HG02763 (cell line): ENCODE data around the gene NEB.
"Not testable (repeated sequence)": the region's sequence is repeated elsewhere in the genome, so short reads cannot be mapped to it uniquely, and the experiment has no call there.

Experiments
- ATAC-seq: cut with Tn5 transposase; IDR thresholded peaks from one replicate; pipeline ENCODE4 v1.9.1; 2021; ENCODE audit warnings: mild to moderate bottlenecking, moderate library complexity; ENCODE audit not compliant: unreplicated experiment

Gene NEB

DNA sequence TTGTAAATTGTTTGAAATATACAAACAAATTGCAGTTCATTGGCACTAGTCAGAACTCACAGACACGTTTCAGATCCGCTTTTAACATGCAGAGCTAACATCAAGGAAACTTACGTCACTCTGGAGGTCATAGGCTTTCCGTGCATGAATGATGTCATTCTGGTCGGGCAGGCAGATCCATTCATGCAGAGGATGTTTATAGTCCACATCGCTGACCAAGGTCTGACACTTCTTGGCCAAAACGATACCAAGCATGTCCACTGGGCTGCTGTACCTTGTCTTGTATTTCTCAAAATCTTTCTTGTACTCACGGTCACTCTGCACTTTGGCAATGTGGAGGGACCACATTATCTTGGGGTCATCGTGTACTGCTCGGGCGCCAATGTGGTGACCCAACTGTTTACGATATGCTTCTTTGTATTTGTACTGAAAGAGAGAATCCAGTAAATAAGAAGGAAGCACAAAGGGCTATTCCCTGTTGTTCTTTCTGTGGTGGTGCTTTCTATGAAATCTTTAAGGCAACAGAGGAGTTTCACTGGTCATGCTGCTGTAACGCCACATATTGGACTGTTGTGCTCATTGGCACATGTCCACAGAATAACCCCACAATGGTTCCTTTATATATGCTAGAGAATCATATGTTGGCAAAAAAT is 114.8 kb downstream of the NEB start:
- ATAC-seq: no peak

DNA sequence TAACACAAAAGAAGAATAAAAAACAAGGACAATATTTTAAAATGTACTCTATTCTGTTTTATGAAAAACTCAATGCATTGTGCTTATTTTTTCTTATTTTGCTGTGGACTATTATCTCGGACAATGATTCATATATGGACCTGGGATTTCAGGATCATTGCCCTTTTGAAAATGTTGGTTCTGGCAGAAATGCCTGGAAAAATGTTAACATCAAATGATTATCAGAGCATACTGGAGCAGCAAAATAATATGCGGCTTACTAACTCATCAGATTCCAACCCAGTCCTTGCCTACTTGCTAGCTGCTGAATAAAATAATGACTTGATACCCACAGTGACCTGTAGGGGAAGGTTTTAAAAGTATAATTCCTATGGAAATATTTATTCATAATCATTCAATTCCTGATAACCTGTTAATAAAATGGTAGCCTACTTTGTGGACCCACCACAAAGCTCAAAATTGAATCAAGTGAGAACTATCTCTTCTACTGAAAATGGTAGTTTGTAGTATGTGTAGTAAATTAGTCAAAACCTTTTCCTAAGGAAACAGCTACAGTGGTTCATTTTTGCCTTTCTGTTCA is 117.4 kb downstream of the NEB start:
- ATAC-seq: no peak

DNA sequence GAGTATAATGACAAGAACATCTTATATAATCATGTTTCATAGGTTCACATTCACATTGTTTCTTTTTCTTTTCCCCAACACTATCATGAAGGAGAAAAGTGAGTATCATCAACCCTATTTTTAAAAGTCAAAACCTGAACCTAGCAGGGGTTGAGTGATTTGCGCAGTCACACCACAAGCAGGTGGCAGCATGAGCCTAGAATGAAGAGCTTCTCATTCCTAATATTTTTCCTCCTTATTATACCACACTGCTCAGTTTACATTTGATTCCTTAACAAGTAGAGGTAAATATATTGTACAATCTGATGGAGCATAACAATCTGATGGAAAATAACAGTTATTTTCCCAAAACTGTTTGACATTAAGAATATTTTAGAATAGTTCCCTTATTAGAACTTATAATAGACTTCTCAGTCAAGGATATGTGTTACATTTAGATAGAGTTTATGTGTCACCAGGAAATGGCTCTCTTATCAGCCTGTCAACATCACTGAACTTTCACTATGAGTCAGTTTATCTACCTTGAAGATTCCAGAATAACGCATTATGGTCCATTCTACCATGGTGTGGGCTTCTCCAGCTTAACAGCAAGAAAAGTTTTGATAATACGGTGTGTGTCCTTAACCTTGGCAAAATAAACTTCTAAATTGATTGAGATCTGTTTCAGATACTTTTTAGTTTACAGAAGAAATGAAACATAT is 119.5 kb downstream of the NEB start:
- ATAC-seq: no peak

DNA sequence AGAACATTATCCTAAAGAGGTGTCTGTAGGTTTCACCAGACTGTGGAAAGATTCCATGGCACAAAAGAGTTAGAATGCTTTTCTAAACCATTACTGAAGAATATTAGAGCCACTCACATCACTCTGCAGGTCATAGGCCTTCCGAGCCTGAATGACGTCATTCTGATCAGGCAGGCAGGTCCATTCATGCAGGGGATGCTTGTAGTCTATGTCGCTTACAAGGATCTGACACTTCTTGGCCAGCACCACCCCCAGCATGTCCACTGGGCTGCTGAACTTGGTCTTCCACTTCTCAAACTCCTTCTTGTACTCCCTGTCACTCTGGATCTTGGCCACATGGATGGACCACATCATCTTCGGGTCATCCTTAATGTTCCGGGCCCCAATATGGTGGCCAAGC is 120.1 kb downstream of the NEB start:
- ATAC-seq: no peak

DNA sequence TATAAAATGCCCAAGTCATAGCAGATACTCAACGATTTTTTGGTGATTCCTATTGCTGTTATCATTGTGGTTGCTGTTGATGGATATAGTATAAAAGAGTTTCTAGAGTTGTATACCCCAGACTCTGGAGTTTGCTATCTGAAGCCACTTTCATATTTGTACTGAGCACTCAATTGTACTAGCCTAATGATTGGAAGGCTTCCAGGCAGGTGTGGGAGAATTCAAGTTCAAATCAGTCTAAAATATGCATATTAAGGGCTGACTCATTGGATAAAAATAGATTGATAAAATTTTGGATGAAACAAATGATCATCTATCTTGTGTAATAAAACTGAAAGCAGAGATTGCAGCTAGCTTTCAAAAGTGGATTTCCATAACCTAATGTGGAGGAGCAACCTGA is 122.9 kb downstream of the NEB start:
- ATAC-seq: no peak

DNA sequence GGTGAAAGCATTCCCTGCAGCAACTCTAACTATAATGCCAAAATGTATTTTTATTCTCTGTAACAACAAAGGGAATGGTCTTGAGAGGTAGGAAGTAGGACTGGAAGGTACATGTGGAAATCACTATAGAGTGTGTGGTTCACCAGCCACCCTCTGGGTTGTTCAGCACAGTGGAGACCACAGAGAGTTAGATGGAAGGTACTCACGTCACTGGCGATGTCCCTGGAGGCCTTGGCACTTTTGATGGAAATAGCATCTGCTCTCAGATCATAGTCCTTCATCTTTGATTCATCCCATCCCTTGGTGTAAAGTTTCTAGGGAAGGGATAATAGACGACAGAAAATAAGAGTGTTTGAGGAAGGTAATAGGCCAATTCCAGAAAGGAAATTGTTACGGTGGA is 124.0 kb downstream of the NEB start:
- no peak for ATAC-seq

DNA sequence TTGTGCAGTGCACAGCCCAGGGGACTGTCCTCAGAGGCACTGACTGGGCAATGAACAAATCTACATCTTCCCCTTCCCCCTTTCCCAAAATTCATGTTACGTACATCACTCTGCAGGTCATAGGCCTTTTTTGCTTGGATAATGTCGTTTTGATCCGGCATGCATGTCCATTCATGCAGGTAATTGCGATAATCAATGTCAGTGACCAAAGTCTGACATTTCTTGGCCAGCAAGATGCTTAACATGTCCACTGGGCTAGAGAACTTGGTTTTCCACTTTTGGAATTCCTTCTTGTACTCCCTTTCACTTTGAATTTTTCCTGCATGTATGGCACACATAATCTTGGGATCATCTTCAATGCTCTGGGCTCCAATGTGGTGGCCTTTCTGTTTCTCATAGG is 124.6 kb downstream of the NEB start:
- no peak for ATAC-seq

DNA sequence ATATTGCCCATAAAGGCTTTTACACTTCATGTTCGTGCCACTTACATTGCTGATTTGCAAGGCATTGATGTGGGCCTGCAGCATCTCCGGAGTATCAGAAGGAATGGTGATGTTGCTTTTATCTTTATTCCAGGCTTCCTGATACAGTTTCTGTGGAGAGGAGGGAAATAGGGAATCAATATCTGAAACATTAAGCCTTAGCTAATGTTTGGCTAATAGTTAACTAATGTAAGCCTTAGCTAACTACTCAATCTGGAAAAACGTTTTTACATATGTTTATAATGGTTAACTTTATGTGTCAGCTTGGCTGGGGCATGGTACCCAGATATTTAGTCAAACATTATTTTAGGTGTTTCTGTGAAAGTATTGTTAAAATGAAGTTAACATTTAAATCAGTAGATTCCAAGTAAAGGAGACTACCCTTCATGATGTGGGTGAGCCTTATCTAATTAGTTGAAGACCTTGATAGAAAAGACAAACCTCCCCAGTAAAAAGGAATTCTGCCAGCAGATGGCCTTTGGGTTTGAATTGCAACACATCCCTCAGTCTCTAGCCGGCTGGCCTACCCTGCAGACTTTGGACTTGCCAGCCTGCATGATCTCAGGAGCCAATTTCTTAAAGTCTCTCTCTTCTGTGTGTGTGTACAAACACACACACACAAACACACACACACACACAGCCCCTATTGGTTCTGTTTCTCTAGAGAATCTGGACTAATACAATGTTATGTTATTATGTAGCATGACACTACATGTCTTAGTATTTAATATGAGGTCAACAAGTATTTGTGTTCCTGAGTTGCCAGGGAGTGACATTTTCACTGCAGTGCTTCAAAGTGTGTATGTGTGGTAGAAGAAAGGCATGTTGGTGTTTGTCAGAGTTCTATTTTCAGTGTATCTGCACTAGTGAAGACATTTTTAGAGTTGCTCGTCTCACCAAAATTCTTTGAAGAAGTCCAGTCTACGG is 126.5 kb downstream of the NEB start:
- not testable (repeated sequence) for ATAC-seq

DNA sequence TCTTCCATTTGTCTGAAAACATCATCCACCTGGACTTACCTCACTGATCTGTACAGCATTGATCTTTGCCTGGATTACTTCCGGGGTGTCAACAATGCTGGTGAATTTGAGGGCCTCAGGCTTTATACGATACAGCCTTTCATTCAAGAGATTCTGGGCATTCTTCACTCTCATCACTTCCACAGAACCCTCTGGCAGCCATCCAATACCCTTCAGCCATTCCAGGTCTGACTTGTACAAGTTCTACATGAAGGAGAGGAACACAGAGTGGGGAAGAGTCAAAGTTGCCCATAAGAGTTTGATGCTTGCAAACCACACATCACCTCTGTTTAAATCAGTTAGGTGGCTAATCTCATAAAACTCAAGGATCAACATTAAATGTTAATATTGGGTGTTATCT is 130.7 kb downstream of the NEB start:
- not testable (repeated sequence) for ATAC-seq

DNA sequence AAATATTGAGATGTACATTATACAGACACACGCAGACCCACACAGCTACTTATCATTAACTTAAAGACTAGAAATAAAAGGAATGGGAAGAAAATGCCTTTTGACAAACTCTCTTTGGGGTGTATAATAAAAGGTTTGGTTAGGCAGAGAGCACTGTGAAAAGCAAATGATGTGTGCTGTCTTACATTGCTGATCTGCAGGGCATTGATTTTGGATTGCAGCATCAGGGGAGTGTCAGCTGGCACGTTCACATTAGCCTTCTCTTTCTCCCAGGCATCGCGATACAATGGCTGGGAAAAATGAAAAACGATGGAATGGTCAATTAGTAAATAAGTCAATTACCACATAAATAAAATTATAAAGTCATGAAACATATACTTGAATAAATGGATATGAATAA is 131.9 kb downstream of the NEB start:
- not testable (repeated sequence) for ATAC-seq

DNA sequence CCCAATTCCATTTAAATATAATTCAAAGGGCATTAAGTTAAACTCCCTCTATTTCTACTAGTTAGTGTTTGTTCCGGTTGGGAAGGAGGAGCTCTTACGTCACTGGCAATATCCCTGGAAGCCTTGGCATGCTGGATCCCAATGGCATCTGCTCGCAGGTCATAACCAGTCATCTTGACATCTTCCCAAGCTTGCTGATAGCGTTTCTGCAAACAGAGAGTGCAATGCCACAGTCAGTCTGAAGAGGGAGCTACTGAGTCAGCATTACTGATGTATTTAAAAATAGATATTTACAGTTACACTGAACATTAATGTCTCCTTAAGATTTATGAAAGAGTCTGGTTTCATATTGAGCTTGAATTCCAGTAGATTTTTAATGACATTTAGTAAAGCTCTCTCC is 132.5 kb downstream of the NEB start:
- not testable (repeated sequence) for ATAC-seq

DNA sequence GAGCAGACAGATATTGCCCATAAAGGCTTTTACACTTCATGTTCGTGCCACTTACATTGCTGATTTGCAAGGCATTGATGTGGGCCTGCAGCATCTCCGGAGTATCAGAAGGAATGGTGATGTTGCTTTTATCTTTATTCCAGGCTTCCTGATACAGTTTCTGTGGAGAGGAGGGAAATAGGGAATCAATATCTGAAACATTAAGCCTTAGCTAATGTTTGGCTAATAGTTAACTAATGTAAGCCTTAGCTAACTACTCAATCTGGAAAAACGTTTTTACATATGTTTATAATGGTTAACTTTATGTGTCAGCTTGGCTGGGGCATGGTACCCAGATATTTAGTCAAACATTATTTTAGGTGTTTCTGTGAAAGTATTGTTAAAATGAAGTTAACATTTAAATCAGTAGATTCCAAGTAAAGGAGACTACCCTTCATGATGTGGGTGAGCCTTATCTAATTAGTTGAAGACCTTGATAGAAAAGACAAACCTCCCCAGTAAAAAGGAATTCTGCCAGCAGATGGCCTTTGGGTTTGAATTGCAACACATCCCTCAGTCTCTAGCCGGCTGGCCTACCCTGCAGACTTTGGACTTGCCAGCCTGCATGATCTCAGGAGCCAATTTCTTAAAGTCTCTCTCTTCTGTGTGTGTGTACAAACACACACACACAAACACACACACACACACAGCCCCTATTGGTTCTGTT is 137.2 kb downstream of the NEB start:
- not testable (repeated sequence) for ATAC-seq

DNA sequence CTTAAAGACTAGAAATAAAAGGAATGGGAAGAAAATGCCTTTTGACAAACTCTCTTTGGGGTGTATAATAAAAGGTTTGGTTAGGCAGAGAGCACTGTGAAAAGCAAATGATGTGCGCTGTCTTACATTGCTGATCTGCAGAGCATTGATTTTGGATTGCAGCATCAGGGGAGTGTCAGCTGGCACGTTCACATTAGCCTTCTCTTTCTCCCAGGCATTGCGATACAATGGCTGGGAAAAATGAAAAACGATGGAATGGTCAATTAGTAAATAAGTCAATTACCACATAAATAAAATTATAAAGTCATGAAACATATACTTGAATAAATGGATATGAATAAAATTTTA is 142.4 kb downstream of the NEB start:
- ATAC-seq: not testable (repeated sequence)

DNA sequence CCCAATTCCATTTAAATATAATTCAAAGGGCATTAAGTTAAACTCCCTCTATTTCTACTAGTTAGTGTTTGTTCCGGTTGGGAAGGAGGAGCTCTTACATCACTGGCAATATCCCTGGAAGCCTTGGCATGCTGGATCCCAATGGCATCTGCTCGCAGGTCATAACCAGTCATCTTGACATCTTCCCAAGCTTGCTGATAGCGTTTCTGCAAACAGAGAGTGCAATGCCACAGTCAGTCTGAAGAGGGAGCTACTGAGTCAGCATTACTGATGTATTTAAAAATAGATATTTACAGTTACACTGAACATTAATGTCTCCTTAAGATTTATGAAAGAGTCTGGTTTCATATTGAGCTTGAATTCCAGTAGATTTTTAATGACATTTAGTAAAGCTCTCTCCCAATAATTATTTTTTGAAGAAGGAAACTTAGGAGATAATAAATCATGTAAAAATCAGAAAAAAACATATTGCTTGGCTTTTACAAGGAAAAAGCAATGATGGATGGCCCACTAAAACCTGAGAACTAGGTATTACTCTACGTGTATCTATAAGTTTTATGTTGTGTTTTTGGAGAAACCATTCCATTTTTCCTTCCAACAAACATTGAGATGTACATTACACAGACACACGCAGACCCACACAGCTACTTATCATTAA is 142.9 kb downstream of the NEB start:
- not testable (repeated sequence) for ATAC-seq

DNA sequence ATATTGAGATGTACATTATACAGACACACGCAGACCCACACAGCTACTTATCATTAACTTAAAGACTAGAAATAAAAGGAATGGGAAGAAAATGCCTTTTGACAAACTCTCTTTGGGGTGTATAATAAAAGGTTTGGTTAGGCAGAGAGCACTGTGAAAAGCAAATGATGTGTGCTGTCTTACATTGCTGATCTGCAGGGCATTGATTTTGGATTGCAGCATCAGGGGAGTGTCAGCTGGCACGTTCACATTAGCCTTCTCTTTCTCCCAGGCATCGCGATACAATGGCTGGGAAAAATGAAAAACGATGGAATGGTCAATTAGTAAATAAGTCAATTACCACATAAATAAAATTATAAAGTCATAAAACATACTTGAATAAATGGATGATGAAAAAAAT is 153.0 kb downstream of the NEB start:
- not testable (repeated sequence) for ATAC-seq

DNA sequence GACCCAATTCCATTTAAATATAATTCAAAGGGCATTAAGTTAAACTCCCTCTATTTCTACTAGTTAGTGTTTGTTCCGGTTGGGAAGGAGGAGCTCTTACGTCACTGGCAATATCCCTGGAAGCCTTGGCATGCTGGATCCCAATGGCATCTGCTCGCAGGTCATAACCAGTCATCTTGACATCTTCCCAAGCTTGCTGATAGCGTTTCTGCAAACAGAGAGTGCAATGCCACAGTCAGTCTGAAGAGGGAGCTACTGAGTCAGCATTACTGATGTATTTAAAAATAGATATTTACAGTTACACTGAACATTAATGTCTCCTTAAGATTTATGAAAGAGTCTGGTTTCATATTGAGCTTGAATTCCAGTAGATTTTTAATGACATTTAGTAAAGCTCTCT is 153.6 kb downstream of the NEB start:
- ATAC-seq: not testable (repeated sequence)

DNA sequence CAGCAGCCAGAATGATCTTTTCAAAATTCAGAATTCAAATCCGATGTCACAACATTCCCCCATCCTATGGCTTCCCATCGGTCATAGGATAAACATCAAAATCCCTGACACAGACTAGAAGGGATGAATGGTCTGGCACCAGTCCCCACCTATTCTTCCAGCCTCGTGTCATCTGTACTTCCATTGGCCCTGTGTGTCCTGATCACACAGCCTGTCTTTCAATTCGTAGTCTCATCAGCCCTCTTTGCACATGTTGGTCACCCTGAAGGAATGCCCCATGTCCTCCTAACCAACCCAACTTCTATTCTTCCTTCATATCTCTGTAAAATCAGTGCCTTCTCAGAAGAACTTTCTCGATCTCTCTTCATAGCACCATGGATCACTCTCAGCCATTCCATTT is 157.2 kb downstream of the NEB start:
- ATAC-seq: no peak

DNA sequence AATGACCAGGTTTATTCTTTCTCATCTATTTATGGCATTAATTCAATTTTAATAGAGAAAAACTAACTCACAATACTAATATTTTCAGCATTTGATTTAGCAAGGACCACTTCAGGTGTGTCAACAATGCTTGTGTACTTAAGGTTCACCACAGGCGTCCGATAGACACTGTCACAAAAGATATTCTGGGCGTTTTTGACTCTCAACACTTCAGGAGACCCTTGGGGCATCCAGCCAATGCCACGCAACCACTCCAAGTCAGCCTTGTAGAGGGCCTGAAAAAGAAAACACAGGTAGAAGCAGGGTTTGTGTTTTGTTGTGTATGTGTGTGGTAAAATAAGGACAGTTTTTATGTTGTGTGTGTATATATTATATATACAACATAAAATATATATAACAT is 158.2 kb downstream of the NEB start:
- ATAC-seq: no peak

DNA sequence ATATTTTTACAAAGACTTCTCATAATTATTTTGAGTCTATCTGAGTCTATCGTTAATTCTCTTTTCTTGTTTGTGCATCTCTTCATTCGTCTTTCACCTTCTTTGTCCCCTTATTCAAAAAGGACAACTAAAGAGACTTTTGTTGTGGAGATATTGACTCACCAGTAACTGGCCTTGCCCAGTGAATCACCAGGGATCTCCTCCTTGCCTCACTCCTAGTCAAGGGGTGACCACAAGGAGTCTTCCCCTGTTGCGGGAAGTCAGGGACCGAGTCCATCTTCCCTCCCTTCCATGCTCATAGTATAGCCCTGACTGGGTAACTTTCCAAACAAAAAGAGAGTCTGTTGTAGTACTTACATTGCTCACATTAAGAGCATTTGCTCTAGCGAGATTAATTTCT is 158.9 kb downstream of the NEB start:
- no peak for ATAC-seq

DNA sequence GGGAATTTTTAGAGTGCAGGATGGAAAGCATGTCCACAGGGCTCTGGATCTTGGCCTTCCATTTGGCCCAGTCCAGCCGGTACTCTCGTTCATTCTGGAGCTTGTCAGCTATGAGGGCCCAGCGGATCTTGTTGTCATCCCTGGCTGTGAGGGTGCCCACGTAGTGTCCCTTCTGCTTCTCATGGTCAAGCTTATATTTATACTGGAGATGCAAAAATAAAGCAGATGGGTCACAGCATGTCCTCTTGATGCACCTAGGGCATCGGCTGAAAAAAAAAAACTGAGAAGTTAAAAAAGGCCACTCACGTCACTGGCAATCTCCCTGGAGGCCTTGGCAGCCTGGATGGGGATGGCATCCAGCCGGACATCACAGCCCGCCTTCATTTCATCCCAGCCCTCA is 164.1 kb downstream of the NEB start:
- no peak for ATAC-seq
